ENCODE measurements around the gene CYP19A1.

GRCh38 chr15:51353976-51354375 lies 15.6 kb upstream of the CYP19A1 start:
- TF ChIP-seq CTCF (IDR thresholded peaks at IDR 0.05) (no peak), POLR2A (IDR thresholded peaks at IDR 0.05) (no peak)
